ENCODE results near the gene TOX2. TPM values are rescaled to one million over a fixed set of nuclear protein-coding genes. Genes with fewer than 3 reads are reported as not detected.

TOX2 gene
- total RNA-seq, 2 experiments from 2014 or later: 3.3 to 3.9 TPM

DNA sequence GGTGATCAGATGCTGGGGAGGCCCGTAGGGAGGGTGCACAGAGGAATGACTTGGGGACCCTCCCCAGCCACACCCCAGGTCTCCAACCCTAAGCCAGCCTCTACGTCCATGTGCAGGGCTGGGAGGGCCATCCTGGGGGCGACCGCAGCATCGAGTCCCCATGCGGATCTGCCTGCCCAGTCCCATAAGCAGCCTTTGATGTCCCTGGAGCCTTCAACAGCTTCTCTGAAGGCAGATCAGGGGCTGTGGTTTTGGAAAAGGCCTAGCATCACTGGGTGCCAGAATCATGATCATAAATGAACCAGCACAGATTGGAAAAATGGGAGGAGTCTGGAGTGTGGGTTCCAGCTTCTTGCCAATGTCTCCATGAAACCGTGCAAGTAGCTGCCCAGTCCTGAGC, 22.9 kb downstream of the TOX2 start:
- TF ChIP-seq, protein P1, sequence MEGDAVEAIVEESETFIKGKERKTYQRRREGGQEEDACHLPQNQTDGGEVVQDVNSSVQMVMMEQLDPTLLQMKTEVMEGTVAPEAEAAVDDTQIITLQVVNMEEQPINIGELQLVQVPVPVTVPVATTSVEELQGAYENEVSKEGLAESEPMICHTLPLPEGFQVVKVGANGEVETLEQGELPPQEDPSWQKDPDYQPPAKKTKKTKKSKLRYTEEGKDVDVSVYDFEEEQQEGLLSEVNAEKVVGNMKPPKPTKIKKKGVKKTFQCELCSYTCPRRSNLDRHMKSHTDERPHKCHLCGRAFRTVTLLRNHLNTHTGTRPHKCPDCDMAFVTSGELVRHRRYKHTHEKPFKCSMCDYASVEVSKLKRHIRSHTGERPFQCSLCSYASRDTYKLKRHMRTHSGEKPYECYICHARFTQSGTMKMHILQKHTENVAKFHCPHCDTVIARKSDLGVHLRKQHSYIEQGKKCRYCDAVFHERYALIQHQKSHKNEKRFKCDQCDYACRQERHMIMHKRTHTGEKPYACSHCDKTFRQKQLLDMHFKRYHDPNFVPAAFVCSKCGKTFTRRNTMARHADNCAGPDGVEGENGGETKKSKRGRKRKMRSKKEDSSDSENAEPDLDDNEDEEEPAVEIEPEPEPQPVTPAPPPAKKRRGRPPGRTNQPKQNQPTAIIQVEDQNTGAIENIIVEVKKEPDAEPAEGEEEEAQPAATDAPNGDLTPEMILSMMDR (IDR thresholded peaks at IDR 0.05): no peak
- Histone ChIP-seq H3K4me3 (ENCODE audit: low read length) (no peak overlapping the region), H3K36me3 (ENCODE audit: insufficient read depth, low read length) (no peaks in the 10 kb centered on the region), H3K27me3 (ENCODE audit: control insufficient read depth in 1 of 2, insufficient read depth in 2 of 2, low read length in 2 of 2) (peaks cover 0 to 4% of the 10 kb centered on the region in 2 experiments), H3K9me3 (ENCODE audit: control insufficient read depth in 1 of 2, insufficient read depth in 1 of 2, low read length in 2 of 2) (no peaks in the 10 kb centered on the region), H3K27ac (ENCODE audit: low read depth in 1 of 2, low read length in 2 of 2) (no peak overlapping the region), H3K4me1 (ENCODE audit: insufficient read depth, low read length) (peaks cover 43% of the 10 kb centered on the region)
- H3K36me3 Mint-ChIP-seq (ENCODE audit: low read depth): no peaks in the 10 kb centered on the region
- H3K9me3 Mint-ChIP-seq: no peaks in the 10 kb centered on the region
- CTCF ChIA-PET: no interaction called here
- no peak overlapping the region for H3K27ac Mint-ChIP-seq
- POLR2A ChIA-PET: no interaction called here
- intact Hi-C loops (cut with DNase I, micrococcal nuclease): no loop called here
- ATAC-seq (ENCODE audit: poor library complexity) (no peak), DNase-seq (no peak)
- H3K4me1 Mint-ChIP-seq (ENCODE audit: low read depth): peaks cover 55% of the 10 kb centered on the region
- H3K27me3 Mint-ChIP-seq: no peaks in the 10 kb centered on the region
- no peak overlapping the region for H3K4me3 Mint-ChIP-seq

DNA sequence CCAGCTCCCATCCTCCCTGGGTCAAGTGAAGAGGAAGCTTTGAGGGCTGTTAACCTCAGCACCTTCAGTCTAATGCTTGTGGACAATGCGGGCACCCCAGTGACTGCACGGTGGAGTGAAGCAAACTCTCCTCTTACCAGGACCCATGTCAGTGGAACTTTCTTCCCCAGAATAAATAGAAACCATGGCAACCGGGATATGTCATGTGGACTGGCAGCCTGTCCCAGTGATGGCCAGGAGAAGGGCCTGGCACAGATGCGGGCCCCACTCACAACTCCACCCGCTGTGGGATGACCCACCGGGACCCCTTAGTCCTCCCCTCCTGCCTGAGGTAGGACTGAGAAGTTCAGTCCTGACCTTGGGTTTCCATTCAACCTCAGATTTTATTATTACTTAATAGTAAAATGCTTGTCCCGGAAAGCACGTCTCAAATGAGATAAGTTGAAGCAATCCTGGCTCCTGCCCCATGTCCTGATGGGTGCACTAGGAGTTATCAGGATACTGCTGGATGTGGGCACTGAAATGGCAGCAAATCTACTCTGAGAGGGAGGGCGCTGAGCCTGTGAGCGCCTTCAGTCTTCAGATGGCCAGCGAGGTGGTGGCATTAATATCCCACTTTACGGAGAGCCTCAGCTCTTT, 23.5 kb downstream of the TOX2 start:
- CTCF ChIA-PET: no interaction called here
- intact Hi-C loops (cut with DNase I, micrococcal nuclease): no loop called here
- Histone ChIP-seq H3K4me3 (ENCODE audit: low read length) (no peak overlapping the region), H3K27me3 (ENCODE audit: control insufficient read depth in 1 of 2, insufficient read depth in 2 of 2, low read length in 2 of 2) (peaks cover 0 to 4% of the 10 kb centered on the region in 2 experiments), H3K9me3 (ENCODE audit: control insufficient read depth in 1 of 2, insufficient read depth in 1 of 2, low read length in 2 of 2) (no peaks in the 10 kb centered on the region), H3K27ac (ENCODE audit: low read depth in 1 of 2, low read length in 2 of 2) (no peak overlapping the region), H3K4me1 (ENCODE audit: insufficient read depth, low read length) (peaks cover 49% of the 10 kb centered on the region), H3K36me3 (ENCODE audit: insufficient read depth, low read length) (no peaks in the 10 kb centered on the region)
- no peak overlapping the region for H3K27ac Mint-ChIP-seq
- ATAC-seq (ENCODE audit: poor library complexity): no peak
- no peaks in the 10 kb centered on the region for H3K36me3 Mint-ChIP-seq (ENCODE audit: low read depth)
- no peaks in the 10 kb centered on the region for H3K9me3 Mint-ChIP-seq
- TF ChIP-seq, protein P1 (IDR thresholded peaks at IDR 0.05): no peak
- POLR2A ChIA-PET: interaction anchor here (1.3 kb wide), 1 partner anchor 12 kb away, joined by 5 read pairs; no protein-coding TSS in a partner anchor
- H3K4me1 Mint-ChIP-seq (ENCODE audit: low read depth): peaks cover 60% of the 10 kb centered on the region
- no peak overlapping the region for H3K4me3 Mint-ChIP-seq
- H3K27me3 Mint-ChIP-seq: no peaks in the 10 kb centered on the region
- no peak for DNase-seq

DNA sequence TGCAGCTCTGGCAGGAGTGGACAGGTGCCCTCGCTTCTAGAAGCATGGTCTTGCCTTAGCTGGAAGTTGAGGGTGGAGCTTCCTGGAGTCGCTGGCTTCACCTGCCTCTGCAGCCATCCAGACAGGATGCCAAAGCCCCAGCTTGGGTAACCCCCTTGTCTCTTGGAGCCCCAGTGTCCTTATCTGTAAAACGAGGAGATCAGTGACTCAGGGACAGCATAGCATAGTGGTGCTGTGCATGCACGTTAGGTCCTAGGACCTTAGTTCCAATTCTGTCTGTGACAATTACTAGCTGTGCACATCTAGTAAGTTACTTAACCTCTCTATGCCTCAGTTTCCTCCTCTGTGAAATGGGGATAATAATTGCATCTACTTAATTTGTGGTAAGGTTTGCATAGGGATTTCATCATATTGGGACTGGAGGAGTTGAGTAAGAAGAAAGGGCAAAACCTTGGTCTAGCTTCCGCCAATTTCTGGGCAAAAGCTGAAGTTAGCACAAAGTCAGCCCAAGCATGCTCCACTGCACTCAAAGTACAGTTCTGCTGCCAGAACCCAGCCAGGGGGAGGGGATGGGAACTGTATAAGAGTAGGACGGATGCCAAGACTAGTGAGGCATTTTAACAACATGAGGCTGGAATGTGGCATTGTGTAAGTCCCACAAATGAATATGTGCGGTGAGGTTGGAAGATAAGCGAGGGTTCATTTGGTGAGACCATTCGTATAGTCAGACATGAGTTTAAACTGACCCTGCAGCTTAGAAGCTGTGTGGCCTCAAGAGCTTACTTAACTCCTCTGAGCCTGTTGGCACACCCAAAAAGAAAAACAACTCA, 24.5 kb downstream of the TOX2 start:
- Mint-ChIP-seq H3K27me3 (no peaks in the 10 kb centered on the region), H3K4me3 (no peak overlapping the region), H3K9me3 (no peaks in the 10 kb centered on the region), H3K36me3 (ENCODE audit: low read depth) (no peaks in the 10 kb centered on the region), H3K4me1 (ENCODE audit: low read depth) (peaks cover 64% of the 10 kb centered on the region), H3K27ac (no peak overlapping the region)
- no peak overlapping the region for H3K4me3 ChIP-seq (ENCODE audit: low read length)
- H3K27me3 ChIP-seq (ENCODE audit: control insufficient read depth in 1 of 2, insufficient read depth in 2 of 2, low read length in 2 of 2): peaks cover 0 to 4% of the 10 kb centered on the region in 2 experiments
- ChIA-PET CTCF (no interaction called here), POLR2A (interaction anchor here (1.3 to 4.4 kb wide), 2 partner anchors 13 to 25 kb away, joined by 5 to 28 read pairs; no protein-coding TSS in a partner anchor)
- ATAC-seq (ENCODE audit: poor library complexity) (no peak), DNase-seq (no peak)
- intact Hi-C loops (cut with DNase I, micrococcal nuclease): no loop called here
- H3K9me3 ChIP-seq (ENCODE audit: control insufficient read depth in 1 of 2, insufficient read depth in 1 of 2, low read length in 2 of 2): no peaks in the 10 kb centered on the region
- H3K27ac ChIP-seq (ENCODE audit: low read depth in 1 of 2, low read length in 2 of 2): no peak overlapping the region
- TF ChIP-seq, protein P1 (IDR thresholded peaks at IDR 0.05): no peak
- no peaks in the 10 kb centered on the region for H3K36me3 ChIP-seq (ENCODE audit: insufficient read depth, low read length)
- peaks cover 55% of the 10 kb centered on the region for H3K4me1 ChIP-seq (ENCODE audit: insufficient read depth, low read length)
